Activated T-cell treated with anti-CD3 and anti-CD28 coated beads for 1 hour (primary cell): ENCODE results near the gene IKBKG.
"Not testable (repeated sequence)": the region's sequence is repeated elsewhere in the genome, so short reads cannot be mapped to it uniquely, and the experiment has no call there.

Experiments used
- DNase-seq: peaks from one replicate; pipeline ENCODE4 v3.0.0-alpha.2; 2020; ENCODE audit warnings: low read depth

The IKBKG gene, protein sequence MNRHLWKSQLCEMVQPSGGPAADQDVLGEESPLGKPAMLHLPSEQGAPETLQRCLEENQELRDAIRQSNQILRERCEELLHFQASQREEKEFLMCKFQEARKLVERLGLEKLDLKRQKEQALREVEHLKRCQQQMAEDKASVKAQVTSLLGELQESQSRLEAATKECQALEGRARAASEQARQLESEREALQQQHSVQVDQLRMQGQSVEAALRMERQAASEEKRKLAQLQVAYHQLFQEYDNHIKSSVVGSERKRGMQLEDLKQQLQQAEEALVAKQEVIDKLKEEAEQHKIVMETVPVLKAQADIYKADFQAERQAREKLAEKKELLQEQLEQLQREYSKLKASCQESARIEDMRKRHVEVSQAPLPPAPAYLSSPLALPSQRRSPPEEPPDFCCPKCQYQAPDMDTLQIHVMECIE

DNA sequence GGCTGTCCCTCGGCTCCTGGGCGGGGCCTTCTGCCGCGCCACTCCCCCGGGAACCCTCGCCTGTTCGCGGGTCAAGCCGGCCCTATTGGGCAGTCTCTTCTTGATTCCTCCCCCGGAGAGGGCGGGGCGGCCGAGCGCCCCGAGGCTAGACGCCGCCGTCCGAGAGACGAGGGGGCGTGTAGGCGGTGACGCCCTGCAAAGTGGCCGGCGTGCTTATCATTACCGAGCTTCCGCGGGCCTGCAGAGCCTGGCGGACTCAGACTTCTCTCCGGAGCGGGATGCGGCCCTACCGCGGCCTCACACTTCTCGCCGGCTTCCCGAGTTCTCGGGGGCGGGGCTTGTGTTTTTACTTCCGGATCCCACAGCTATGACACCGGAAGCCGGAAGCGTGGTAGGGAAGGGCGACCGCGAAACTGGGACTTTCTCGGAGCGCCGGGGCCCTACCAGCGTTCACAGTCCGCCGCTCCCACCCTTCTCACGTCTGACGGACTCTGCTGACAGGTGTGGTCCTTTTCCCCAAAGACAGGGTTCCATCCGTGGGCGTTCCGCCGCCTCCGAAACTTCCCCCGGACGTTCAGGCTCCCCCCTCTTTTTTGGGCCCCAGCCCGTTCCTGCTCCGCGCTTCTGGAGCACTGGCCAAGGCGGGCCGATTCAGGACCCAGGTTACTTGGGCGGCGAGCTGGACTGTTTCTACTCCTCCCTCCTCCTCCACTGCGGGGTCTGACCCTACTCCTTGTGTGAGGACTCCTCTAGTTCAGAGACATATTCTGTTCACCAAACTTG is at the start of gene IKBKG:
Gene IKBKG, plus strand, starts transcription at position 376 of the 783 bp plus-strand sequence. CDS start 4,383 bp downstream, outside the sequence.
- peak; percentile 76 for DNase-seq

DNA sequence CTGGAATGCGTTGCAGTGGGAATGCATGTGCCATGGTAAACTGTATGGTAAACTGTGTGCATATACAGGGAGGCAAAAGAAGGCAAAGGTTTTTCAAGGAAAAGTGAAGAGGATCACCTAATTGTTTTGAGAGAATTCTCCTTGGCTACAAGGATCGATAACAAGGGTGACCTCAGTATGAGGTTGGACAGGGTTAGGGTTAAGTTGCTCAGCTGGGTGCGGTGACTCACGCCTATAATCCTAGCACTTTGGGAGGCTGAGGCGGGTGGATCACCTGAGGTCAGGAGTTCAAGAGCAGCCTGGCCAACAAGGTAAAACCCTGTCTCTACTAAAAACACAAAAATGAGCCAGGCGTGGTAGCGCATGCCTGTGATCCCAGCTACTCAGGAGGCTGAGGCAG is 46.0 kb upstream of the IKBKG start:
- DNase-seq, result not testable (repeated sequence)

DNA sequence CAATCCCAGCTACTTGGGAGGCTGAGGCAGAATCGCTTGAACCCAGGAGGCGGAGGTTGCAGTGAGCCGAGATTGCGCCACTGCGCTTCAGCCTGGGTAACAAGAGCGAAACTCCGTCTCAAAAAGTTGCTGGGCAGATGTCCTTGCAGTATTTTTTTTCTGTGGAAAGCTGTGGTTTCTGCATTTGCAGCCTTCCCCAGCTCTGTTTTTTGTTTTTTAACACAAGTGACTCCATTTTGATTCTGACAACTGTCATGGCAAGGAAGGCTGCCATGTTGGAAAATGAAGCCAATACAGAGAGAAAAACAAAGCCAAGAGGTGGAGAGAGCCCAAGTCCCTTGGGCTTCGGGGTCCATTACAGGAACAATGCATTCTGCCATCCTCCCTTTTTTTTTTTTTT is 45.3 kb upstream of the IKBKG start:
- no peak for DNase-seq

DNA sequence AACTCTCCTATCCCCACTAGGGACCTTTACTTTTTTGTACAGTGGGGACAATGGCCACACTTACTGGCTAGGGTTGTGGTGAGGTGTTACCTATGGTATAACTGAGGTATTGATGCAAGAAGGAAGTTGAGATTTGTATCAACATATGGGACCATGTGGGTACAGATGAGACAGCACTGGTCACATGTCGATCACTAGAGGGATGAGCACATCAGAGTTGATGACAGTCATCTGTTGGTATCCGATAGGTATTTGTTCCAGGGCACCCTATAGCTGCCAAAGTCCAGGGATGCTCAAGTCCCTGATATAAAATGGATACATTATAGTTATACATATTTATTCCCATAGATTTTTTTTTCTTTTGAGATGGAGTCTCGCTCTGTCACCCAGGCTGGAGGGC is 44.4 kb upstream of the IKBKG start:
- no peak for DNase-seq

DNA sequence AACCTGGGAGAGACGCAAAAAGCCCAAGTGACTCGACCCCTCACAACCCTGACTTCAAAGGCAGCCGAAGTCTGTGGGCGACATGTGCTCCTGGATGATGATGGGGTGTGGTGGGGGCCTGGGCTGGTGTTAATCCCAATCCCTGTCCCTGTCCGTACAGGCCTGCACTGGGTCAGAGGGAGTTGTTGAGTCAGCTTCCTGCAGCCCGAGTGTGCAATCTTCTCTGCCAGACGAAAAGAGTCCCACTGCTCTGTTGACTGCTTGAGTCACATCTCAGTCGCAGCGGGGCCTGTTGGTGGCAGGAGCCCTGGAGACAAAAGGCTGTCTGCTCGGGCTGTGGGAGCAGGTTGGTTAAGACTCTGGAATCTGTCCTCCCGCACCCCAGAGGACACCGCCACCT is 41.7 kb upstream of the IKBKG start:
- no peak for DNase-seq

DNA sequence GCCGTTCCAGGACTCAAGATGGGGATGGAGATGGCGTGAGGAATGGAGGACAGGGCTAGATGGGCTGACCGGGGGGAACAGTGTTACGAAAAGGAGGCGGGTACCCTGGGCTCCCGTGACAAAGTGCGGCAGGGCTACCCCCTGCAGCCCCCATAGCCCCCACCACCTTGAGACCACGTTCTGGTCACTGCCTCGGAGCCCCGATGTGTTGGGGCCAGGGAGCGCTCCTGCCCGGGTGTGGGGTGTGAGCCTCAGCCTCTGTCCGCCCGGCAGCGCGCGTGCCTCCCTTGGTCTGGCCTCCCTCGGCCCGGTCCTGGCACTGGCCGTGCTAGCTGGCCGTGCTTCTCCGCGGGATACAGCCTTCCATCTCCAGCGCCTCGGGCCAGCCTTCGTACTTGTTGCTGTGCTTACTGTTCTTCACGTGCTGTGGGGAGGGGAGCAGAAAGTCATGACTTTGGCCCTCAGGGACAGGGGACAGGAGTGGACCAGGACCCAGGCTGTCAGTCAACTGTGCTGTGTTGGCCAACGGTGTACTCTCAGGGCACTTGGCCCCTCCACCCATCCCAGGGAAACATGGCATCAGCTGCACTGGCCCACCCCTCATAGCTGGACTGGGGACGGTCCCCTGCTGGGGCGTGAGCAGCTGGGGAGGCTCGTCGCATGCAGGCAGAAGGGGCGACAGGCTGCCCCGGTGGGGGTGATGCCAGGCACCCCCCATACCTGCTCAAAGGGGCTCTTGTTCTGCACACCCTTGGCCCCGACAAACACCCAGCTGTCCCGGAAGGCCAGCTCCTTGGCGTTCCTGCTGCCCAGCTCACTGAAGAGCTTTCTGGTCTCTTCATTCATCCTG is 40.7 kb upstream of the IKBKG start:
- no peak for DNase-seq

DNA sequence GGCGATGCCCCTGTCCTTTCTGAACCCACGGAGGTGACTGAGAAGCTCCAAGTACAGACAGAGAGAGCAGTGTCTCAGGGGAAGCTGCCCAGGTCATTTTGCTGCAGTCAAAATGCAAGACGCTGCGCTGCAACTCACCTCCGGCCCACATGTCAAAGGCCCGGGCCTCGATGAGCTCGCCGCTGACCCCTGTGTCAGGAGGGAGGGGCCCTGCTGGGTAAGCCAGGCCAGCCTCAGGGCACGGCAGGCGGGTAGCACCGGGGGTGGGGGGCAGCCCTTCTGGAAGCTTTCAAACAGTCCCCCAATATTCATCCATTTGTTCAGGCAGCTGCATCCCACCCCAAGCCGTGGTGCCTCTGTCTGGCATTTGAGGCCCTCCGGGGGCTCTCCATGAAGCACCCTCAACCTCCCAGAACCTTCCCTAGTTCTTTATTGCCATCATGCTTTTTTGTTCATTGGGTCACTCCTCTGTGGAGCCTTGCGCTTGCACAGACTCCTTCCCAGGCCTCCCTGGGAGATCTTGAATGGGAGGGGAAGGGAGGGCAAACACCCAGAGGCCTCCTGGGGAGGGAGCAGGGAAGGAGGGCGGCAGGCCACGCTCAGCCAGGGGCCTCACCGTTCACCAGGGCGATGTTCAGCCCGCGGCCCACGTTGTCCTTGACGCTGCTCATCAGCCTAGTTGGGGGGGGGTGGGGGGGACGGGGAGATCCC is 39.6 kb upstream of the IKBKG start:
- no peak for DNase-seq

DNA sequence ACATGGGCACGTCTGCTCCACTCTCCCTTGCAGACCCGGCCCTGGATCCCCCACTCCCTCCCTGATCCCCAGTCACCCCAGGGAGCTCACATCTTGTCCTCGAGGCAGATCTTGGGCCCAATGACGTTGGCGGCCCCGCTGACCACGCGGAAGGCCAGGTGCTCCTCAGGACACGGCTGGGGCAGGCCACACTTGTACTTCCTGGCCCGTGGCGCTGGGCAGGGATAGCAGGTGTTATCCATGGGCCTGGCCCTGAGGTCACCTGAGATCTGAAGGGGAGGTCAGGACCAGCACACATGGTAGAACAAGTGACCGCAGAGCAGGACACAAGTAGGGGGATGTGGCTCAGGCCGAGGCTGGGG is 39.1 kb upstream of the IKBKG start:
- DNase-seq, result no peak

DNA sequence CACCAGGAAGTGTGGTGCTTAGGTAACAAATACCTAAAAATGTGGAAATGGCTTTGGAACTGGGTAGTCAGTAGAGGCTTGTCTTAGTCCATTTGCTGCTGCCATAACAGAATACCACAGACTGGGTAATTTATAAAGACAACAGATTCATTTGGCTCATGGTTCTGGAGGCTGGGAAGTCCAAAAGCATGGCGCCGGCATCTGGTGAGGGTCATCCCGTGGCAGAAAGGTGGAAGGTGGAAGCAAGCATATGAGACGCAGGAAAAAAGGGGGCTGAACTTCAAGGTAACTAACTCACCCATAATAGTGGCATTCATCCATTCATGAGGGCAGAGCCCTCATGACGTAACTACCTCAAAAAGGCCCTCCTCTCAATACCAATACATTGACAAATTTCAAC is 38.0 kb upstream of the IKBKG start:
- no peak for DNase-seq

DNA sequence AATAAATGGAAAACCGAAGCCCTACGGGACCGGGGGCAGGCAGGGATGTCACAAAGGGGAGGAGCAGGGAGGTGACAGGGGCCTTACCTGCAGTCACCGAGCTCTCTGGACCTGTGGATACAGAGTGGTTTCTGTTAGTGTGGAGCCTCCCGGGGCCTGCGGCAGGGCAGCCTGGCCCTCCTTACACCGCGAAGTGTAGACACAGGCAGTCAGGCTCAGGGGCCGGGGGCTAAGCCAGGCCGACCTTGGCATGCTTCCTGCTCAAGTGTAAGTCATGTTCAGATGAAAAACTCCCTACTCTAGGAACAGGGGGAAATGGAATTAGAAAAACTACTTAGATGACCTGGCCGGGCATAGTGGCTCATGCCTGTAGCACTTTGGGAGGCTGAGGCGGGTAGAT is 35.7 kb upstream of the IKBKG start:
- no peak for DNase-seq

DNA sequence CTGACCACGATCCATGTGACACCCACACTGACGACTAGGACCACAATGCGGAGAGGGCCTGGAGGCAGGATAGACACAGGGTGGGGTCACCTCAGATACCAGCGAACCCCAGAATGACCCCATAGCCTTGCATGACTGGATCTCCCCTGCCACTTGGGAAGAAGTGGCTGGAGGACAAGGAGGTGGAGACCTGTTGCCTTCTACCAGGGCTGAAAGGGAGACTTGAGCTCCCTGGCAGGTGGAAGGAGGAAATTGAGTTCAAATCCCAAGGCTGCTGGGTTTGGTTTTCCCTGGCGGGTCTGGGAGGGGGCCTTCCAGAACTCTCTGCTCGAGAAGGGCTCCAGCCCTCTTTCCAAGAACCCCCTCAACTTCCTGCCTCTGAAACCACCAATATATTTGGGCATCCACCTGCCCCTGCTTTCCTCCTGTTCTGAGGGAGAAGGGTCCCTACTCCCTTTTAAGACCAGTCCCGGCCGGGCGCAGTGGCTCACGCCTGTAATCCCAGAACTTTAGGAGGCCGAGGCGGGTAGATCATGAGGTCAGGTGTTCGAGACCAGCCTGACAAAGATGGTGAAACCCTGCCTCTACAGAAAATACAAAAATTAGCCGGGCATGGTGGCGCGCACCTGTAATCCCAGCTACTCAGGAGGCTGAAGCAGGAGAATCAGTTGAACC is 34.4 kb upstream of the IKBKG start:
- DNase-seq, result no peak

DNA sequence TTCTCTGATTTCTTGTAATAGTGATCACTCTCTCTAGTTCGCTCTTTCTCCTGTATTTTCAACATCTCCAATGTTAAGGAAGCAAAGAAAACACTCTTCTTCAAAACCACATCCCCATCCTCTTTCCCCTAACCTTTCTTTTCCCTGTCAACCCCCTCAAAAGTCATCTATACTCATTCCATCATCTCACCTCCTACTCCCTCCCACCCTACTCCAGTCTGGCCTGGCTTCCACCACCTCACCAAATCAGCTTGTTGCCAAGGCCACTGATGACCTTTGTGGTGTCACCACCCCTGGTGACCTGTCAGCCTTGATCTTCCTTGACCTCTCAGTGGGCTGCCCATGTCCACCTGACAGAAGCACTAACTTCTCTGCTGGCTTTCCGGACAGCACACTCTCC is 33.7 kb upstream of the IKBKG start:
- DNase-seq, result no peak

DNA sequence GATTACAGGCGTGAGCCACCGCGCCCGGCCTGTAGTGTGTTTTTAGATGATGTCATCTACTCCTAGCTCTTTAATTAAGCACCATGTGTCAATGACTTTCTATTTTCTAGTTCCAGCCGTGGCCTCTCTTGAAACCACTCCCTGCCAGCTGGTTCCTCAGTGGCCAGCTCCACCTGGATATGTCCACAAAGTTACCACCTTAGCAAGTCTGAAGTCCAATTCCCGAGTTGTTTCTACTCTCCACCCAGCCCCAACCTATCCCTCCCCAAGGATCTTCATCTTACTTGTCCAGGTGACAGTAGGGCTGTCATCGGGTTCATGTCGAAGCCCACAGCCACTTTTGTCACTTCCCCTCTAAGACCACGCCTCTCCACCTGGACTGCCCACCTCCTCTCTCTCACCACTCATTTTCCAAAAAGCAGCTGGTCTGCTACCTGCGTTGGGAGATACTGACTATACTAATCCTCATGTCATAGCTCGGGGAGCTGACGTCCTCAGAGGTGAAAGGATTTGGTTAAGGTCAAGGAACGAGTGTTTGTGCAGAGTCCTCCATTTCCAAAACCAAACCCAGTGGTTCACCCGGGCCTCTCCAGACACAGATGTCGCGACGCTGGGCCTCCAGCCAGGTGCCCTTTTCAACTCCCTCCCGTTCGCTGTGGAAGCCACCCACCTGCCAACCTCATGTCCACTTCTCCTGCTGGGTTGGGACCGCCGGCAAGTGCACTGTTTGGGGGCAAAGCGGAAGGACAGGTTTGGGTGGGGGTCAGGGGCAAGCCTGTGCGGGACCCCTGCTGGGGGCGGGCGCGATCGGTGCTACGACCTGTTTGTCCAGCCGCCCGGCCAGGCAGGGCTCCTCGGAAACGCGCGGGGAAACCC is 32.1 kb upstream of the IKBKG start:
- DNase-seq, result no peak

DNA sequence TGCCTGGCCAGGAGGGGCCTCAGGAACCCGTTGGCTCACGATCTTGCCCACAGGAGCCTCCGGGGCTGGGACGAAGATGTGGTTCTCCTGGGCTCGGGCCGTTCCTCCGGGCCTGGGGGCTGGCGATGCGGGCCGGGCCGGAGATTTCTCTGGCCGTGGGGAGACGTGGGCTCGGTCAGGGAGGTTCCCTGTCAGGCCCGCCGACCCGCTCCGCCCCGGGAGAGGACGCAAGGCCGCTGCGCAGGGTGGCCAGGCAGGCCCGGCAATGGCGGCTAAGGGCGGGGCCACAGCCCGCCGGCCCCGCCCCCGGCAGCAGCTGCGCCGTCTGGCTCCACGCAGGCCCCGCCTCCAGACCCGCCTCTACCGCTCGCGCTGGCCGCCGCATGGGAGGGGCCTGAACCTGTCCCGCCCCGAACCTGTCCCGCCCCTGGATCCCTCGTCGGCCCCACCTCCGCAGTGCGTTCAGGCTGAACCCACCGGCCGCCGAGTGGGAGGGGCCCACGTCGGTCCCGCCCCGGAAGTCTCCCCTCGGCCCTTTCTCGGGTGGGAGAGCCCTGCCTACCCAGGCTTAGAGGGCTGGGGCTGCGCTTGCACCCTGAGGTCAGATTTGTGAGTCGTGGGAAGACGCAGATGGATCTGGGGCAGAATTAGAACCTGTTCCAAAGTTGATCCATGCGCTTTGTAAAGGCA is 31.3 kb upstream of the IKBKG start, which contains the start of gene FAM3A:
Gene FAM3A, minus strand, starts transcription at position 267 of the 690 bp plus-strand sequence. CDS start 460 bp downstream, outside the sequence.
- peak; percentile 89 for DNase-seq

DNA sequence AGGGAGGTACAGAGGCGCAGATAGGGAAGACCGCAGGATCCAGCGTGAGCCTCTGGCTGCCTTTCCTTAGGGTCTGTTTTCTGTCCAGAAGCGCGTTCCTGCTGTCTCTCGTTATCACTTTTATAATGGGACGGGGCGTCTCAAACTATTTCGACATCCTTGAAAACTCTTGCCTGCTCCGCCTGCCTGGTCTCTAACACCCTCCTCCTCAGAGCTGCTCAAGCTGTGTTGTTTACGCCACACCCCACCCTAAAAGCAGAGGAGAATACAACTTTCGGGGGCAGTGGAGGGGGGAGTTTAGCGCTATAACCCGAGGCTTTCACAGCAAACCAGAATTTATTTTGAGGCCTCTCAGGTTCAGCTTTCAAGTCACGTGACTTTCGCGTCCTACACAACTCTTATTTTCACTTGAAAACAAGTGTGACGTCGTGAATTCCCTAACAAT is 30.7 kb upstream of the IKBKG start:
- DNase-seq, result no peak

DNA sequence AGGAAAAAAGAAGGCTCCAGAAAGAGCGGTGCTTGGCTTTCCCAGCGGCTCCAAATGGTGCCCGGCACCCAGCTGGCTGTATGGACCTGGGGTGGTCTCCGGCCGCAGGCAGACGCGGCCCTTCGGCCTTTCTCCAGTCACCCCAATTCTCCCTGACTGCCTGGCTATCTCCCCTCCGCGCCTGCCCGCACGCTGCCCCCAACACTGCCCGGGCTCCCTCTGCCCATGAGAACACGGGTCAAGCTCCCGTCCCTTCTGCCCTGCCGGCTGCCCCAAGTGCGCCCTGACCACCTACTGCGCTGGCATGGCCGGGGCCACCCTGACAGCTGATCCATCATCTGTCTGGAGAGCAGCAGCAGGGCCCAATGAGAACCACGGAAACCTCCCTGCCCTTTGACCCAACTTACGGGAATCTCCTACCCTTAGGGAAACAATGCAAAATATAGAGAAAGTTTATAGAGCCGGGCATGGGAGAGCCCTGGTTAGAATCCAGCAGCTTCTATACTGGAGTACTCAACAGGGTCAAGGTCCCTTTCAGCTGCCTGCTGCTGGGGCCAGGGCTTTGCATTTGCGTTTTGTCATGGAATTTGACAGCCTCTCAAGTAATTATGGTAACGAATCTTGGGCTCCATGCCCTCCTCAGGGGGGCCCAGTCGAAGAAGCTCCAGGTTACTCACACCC is 30.2 kb upstream of the IKBKG start:
- DNase-seq, result no peak

DNA sequence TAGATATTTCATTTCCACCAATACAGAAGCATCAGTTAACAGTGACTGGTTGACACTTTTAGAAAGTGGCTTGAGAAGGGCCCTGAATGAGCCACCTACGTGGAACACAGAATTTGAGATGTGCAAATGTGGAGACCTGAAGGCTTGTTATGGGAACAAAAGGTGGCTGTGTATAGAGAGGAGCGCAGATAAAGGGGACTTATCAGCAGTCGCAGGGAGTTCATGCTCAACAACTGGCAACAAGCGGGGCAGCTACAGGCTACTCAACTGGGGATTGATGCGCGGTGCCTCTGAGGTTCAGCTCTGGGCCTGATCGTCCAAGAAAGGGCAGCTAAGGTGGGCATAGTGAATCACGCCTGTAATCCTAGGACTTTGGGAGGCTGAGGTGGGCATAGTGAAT is 28.0 kb upstream of the IKBKG start:
- no peak for DNase-seq

DNA sequence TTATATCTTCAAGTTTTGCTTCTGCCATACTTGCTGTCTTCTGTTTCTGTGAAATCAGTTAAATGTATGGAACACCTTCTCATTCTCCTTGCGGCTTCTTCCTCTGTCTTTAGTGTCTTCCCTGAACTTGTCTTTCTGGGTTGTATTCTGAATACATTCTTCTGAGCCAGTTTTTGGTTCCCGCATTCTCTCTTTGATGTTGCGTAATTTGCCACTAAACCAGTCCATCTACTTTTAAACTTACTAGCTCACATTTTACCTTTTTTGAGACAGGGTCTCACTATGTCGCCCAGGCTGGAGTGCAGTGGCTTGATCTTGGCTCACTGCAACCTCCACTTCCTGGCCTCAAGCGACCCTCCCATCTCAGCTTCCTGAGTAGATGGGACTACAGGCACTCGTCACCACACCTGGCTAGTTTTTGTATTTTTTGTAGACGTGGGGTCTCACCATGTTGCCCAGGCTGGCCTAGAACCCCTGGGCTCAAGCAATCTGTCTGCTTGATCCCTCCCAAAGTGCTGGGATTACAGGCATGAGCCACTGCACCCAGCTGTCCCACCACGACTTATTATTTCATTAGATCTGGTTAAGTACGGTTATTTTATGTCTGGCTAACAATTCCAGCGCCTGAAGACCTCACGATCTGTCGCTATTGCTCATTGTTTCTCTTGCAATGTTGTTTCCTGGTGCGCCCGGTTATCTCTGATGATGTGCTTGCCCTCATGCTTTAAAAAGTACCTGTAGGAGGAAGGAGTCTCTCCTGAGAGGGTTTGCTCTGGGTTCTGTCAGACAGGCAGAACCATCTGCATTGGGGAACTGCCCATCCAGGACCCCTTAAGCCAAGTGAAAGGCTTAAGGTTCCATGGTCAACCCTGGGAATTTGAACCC is 21.6 kb upstream of the IKBKG start:
- no peak for DNase-seq
